Smooth muscle cell (in vitro differentiated cells): ENCODE results near the gene SH3GL2. TPM values are rescaled to one million over a fixed set of nuclear protein-coding genes. Genes with fewer than 3 reads are reported as not detected.

ENCODE experiments used
- DNase-seq: peaks from one replicate; lab custom pipeline; 2025; ENCODE audit not compliant: unreplicated experiment; lab: John Stamatoyannopoulos, UW
- H2AFZ ChIP-seq: fragments of 200-600 bp; sonication (generic); 2 replicates; pipeline ENCODE4 v1.6.0; 2016; ENCODE audit warnings: antibody characterized with exemption, low read depth, mild to moderate bottlenecking
- H3F3A ChIP-seq: fragments of 200-600 bp; sonication (generic); 2 replicates; pipeline ENCODE4 v1.6.0; 2017; ENCODE audit warnings: antibody characterized with exemption, low read depth
- H3K27ac ChIP-seq: fragments of 200-600 bp; sonication (generic); 2 replicates; pipeline ENCODE4 v1.5.1; 2016; ENCODE audit warnings: low read depth, mild to moderate bottlenecking
- H3K27me3 ChIP-seq: fragments of 200-600 bp; sonication (generic); 2 replicates; pipeline ENCODE4 v1.6.1; 2016; ENCODE audit warnings: low read depth, mild to moderate bottlenecking
- H3K36me3 ChIP-seq: fragments of 200-600 bp; sonication (generic); 2 replicates; pipeline ENCODE4 v1.5.1; 2016; ENCODE audit warnings: low read depth
- H3K4me1 ChIP-seq: fragments of 200-600 bp; sonication (generic); 2 replicates; pipeline ENCODE4 v1.5.1; 2016; ENCODE audit warnings: low read depth
- H3K4me2 ChIP-seq: fragments of 200-600 bp; sonication (generic); 2 replicates; pipeline ENCODE4 v1.6.0; 2016; ENCODE audit warnings: mild to moderate bottlenecking
- H3K4me3 ChIP-seq: fragments of 200-600 bp; sonication (generic); 2 replicates; pipeline ENCODE4 v1.5.1; 2016; ENCODE audit warnings: mild to moderate bottlenecking
- H3K79me2 ChIP-seq: fragments of 200-600 bp; sonication (generic); 2 replicates; pipeline ENCODE4 v1.6.0; 2016; ENCODE audit warnings: low read depth, mild to moderate bottlenecking
- H3K9ac ChIP-seq: fragments of 200-600 bp; sonication (generic); 2 replicates; pipeline ENCODE4 v1.6.0; 2016; ENCODE audit warnings: low read depth
- H3K9me3 ChIP-seq: fragments of 200-600 bp; sonication (generic); replicated peaks from 2 replicates; pipeline ENCODE4 v1.5.1; 2016; ENCODE audit warnings: low read depth
- H4K20me1 ChIP-seq: fragments of 200-600 bp; sonication (generic); 2 replicates; pipeline ENCODE4 v1.6.0; 2016; ENCODE audit warnings: low read depth
- WGBS: methylation state at CpG from one replicate; pipeline ENCODE4 v1.1.7; 2016; ENCODE audit warnings: low lambda C conversion rate; 5-methylcytosine and 5-hydroxymethylcytosine counted together
- polyA plus RNA-seq: library from polyadenylated mRNA; unstranded; fragments of >200 nt; fragmentation: Nextera tagmentation; extraction: Ambion mirVana; gene quantifications from 2 replicates; pipeline ENCODE4 v1.2.1, GENCODE V29; 2016
- total RNA-seq: library from RNA; depleted of rRNA; stranded (reverse); fragments of >200 nt; gene quantifications from 2 replicates; pipeline ENCODE4 v1.2.3, GENCODE V29; 2014
- TF ChIP-seq, protein P1 (sequence below): fragments of 200-600 bp; sonication (generic); IDR thresholded peaks from 2 replicates; pipeline ENCODE4 v1.5.1; 2017; ENCODE audit warnings: borderline replicate concordance, mild to moderate bottlenecking, antibody characterized with exemption; ENCODE audit not compliant: insufficient read depth, poor library complexity, severe bottlenecking

Gene SH3GL2
- total and polyA plus RNA-seq, 2 experiments from 2014 or later: not detected

DNA sequence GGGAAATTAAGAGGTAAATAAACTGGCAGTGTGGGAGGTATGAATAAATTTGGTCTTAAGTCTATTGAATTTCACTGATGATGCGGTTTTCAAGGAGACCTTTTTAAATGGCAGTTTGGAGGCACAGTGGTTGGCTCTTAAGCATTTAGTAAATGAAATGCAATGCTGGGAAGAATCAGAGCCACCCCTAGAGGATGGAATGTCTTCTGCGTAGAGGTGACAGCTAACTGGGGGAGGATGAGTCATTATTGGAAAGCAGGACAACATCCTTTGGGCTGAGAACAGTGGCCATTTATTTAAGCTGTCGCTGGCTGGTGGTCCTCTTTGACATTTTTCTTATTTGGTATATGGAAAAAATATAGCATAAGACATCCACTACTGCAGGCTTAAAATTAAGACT is 163.2 kb downstream of the SH3GL2 start:
- Histone ChIP-seq H2AFZ (no peak overlapping the region), H3K79me2 (no peaks in the 10 kb centered on the region), H3K27me3 (peaks cover 10% of the 10 kb centered on the region), H3F3A (no peaks in the 10 kb centered on the region), H3K27ac (no peak overlapping the region), H3K4me2 (no peak overlapping the region), H3K4me1 (no peaks in the 10 kb centered on the region), H3K36me3 (no peaks in the 10 kb centered on the region), H4K20me1 (no peaks in the 10 kb centered on the region), H3K4me3 (no peak overlapping the region), H3K9ac (no peak overlapping the region), H3K9me3 (no peaks in the 10 kb centered on the region)
- no peak for DNase-seq
- TF ChIP-seq, protein P1, sequence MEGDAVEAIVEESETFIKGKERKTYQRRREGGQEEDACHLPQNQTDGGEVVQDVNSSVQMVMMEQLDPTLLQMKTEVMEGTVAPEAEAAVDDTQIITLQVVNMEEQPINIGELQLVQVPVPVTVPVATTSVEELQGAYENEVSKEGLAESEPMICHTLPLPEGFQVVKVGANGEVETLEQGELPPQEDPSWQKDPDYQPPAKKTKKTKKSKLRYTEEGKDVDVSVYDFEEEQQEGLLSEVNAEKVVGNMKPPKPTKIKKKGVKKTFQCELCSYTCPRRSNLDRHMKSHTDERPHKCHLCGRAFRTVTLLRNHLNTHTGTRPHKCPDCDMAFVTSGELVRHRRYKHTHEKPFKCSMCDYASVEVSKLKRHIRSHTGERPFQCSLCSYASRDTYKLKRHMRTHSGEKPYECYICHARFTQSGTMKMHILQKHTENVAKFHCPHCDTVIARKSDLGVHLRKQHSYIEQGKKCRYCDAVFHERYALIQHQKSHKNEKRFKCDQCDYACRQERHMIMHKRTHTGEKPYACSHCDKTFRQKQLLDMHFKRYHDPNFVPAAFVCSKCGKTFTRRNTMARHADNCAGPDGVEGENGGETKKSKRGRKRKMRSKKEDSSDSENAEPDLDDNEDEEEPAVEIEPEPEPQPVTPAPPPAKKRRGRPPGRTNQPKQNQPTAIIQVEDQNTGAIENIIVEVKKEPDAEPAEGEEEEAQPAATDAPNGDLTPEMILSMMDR: peak; percentile 23
- 24% methylated on average over 3 of the region's 3 CpGs for WGBS

DNA sequence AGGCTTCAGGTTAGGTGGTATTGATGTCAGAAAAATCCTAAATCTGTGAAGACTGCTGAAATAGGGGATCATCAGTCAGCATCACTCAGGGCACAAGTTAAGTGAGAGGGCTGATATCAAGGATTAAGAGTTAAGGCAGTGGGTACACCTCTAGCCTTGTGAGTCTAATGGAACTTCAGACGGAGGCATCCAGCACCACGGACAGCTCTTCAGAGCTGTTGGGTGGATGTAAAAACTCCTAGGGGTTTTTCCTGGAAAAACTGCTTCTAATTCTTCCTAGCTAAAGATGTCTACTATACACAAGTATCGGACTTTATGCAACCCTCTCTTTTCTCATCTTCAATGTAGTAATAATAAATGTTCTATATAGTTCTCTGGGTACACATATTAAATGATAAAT is 165.9 kb downstream of the SH3GL2 start:
- Histone ChIP-seq H3K79me2 (no peaks in the 10 kb centered on the region), H3K4me3 (no peak overlapping the region), H3K9me3 (no peaks in the 10 kb centered on the region), H3K4me1 (no peaks in the 10 kb centered on the region), H3K27ac (no peak overlapping the region), H2AFZ (no peak overlapping the region), H3K4me2 (no peak overlapping the region), H3F3A (no peaks in the 10 kb centered on the region), H3K36me3 (no peaks in the 10 kb centered on the region), H4K20me1 (no peaks in the 10 kb centered on the region), H3K27me3 (peaks cover 19% of the 10 kb centered on the region), H3K9ac (no peak overlapping the region)
- TF ChIP-seq, protein P1: no peak
- 27% methylated on average over 3 of the region's 3 CpGs for WGBS
- no peak for DNase-seq

DNA sequence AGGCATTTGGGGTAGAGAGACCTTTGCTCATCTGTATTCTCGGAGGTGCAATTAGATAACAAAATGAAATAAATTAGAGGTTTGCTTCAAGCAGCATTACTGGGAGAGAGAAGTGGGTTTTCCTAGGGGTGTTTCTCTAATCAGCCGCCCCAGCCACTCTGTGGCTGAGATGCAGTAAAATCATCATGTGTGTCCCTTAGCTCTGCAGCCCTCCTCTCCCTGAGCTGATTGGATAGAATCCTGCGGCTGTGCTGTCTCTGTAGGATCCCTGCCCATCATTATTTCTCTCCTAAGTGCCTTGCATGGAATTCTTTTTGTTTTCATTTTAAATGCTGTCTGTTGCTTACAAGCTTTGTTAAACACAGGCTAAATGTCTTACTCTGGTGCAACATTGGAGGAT is 171.4 kb downstream of the SH3GL2 start:
- peaks cover 28% of the 10 kb centered on the region for H3K27me3 ChIP-seq
- no peak overlapping the region for H3K4me2 ChIP-seq
- H3K9me3 ChIP-seq: no peaks in the 10 kb centered on the region
- no peaks in the 10 kb centered on the region for H3K4me1 ChIP-seq
- TF ChIP-seq, protein P1: no peak
- no peak overlapping the region for H3K27ac ChIP-seq
- H3K36me3 ChIP-seq: no peaks in the 10 kb centered on the region
- no peak overlapping the region for H2AFZ ChIP-seq
- WGBS: 71% methylated on average over 3 of the region's 3 CpGs
- no peaks in the 10 kb centered on the region for H3K79me2 ChIP-seq
- H4K20me1 ChIP-seq: no peaks in the 10 kb centered on the region
- H3F3A ChIP-seq: no peaks in the 10 kb centered on the region
- no peak overlapping the region for H3K4me3 ChIP-seq
- no peak for DNase-seq
- no peak overlapping the region for H3K9ac ChIP-seq

DNA sequence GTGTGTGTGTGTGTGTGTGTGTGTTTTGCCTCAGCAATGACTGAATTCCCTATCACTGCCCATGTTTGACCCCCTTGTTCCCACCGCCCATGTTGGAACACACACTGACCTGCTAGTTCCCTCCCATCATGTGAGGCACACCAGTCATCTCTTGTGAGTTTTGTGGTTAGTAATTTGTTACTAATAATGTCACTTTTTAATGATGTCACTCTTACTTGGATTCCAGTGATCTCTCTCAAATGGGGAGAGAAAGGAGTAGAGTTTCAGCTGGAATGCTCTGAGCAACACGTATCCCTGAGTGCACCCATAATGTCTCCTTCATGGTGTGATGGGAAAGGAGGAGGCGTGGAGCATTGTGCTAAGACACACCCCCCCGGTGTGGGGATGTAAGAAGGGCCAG is 172.6 kb downstream of the SH3GL2 start:
- WGBS: 85% methylated on average over 4 of the region's 4 CpGs
- Histone ChIP-seq H3K27ac (no peak overlapping the region), H3K4me3 (no peak overlapping the region), H2AFZ (no peak overlapping the region), H4K20me1 (no peaks in the 10 kb centered on the region), H3K36me3 (no peaks in the 10 kb centered on the region), H3K4me2 (no peak overlapping the region), H3K79me2 (no peaks in the 10 kb centered on the region), H3K4me1 (no peaks in the 10 kb centered on the region), H3K9ac (no peak overlapping the region), H3F3A (no peaks in the 10 kb centered on the region), H3K27me3 (peaks cover 28% of the 10 kb centered on the region), H3K9me3 (no peaks in the 10 kb centered on the region)
- DNase-seq: no peak
- TF ChIP-seq, protein P1: no peak
